Stimulated activated CD8-positive, alpha-beta memory T cell treated with anti-CD3 and anti-CD28 coated beads, Interleukin-15, amount 100 ng/mL, for 48 hours (primary cell): ENCODE measurements around the gene GSC2.

Source experiments
- DNase-seq, 2 donors: peaks; one replicate each; pipeline ENCODE4 v3.0.0-alpha.2; 2020; ENCODE audit warnings: low read depth in 2 of 2

The GSC2 gene

GRCh38 chr22:19097518-19097917, 52.6 kb downstream of the GSC2 start:
- no peak for DNase-seq
